C1 segment of cervical spinal cord (tissue), 14 donors: Measurements from ENCODE around the gene ALPG.
"Not testable (repeated sequence)": the region's sequence is repeated elsewhere in the genome, so short reads cannot be mapped to it uniquely, and the experiment has no call there.

ENCODE experiments used
- DNase-seq, 14 donors: peaks; one replicate each; lab custom pipeline; 2025; lab: John Stamatoyannopoulos, UW

Gene ALPG

DNA sequence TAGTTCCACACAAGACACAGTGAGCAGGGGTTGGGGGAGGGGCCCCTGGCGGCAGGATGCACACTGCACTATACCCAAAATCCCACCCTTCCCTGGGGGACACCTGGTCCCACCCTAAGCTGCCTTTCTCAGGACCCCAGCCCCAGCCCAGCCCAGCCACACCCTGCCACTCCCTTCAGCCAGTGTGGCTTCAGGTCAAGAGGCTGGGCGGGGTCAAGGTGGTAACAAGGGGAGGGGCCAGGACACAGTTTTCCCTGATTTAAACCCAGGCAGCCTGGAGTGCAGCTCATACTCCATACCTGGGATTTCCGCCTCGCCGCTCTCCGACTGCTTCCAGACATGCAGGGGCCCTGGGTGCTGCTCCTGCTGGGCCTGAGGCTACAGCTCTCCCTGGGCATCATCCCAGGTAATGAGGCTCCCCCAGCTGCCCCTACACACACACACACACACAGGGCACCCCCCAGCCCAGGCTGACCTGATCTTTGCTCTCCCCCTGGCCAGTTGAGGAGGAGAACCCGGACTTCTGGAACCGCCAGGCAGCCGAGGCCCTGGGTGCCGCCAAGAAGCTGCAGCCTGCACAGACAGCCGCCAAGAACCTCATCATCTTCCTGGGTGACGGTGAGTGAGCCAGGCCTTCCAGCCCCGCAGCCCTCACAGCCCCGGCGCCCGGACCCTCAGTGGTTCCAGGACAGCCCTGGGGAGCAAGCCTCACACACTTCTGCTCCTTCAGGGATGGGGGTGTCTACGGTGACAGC is at the start of gene ALPG:
Gene ALPG, plus strand, starts transcription at position 289 of the 755 bp plus-strand sequence. Its CDS starts 51 bp downstream, at position 340.
- no peak for DNase-seq

DNA sequence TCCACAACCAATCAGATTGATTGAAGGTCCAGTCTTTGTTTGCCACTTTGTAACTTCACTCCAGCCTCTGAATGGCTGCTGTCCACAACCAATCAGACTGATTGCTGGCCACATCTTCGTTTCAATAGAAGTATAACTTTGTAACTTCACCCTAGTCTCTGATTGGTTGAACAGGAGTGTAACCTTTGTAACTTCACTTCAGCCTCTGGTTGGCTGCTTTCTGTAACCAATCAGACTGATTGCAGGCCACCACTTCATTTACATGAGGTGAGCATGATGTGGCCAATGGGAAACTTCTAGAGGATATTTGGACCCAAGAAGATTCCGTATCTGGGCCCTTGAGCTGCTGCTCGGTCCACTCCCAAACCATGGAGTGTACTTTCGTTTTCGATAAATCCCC is 45.0 kb upstream of the ALPG start:
- DNase-seq, result no peak

DNA sequence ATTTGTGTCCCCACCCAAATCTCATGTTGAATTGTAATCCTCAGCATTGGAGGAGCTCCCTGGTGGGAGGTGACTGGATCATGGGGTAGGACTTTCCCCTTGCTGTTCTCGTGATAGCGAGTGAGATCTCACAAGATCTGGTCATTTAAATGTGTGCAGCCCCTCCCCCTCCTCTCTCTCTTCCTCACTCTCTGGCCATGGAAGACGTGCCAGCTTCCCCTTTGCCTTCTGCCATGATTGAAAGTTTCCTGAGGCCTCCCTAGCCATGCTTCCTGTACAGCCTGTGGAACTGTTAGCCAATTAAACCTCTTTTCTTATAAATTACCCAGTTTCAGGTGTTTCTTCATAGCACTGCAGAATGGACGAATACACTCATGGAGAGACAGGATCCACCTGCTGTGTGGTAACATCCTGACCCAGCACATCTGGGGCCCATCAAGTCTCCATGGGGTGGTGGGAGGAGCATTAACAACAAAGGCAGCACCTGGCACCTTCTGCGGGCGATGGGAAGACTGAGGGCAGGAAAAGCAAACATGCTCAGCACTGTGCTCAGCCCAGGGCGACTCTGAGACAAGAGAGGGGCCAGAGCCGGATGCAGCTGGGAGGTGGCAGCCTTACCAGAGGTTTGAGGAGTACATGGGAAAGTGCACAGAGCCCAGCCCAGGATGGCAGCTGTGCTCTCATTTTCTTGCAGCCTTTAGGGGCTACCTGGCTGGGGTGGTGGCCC is 44.3 kb upstream of the ALPG start:
- no peak for DNase-seq

DNA sequence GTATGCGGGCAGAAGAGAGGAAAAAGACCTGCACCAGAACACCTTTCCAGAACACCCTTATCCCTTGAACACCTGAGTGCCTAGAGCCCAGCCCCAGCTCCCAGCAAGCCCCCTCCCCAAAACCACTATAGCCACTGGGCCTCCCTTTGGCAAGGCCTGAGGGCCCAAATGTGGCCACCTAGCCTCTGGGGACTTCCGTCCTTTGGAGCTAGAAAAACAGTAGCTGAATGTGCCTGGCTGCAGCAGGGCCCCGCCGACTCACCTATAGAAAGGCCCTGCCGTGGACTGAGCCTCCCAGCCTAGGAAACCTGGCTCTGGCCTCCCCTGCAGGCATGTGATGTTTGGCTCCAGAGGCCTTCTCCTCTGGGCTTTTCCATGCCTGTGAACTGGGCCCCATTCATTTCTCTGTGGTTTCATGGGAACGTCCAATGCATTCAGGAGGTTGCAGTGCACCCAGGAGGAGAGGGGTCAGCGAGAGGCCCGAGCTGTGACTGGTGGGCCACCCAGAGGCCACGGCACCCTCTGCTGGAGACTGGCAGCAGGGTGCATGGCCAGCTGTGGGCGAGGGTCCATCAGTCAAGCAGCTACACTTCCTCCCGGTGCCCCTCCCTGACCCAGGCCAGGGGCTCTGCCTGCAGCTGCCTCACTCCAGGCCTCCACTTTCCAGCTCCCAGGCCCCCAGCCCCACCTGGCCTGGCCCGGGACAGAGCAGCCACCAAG is 43.4 kb upstream of the ALPG start:
- DNase-seq, result not testable (repeated sequence)

DNA sequence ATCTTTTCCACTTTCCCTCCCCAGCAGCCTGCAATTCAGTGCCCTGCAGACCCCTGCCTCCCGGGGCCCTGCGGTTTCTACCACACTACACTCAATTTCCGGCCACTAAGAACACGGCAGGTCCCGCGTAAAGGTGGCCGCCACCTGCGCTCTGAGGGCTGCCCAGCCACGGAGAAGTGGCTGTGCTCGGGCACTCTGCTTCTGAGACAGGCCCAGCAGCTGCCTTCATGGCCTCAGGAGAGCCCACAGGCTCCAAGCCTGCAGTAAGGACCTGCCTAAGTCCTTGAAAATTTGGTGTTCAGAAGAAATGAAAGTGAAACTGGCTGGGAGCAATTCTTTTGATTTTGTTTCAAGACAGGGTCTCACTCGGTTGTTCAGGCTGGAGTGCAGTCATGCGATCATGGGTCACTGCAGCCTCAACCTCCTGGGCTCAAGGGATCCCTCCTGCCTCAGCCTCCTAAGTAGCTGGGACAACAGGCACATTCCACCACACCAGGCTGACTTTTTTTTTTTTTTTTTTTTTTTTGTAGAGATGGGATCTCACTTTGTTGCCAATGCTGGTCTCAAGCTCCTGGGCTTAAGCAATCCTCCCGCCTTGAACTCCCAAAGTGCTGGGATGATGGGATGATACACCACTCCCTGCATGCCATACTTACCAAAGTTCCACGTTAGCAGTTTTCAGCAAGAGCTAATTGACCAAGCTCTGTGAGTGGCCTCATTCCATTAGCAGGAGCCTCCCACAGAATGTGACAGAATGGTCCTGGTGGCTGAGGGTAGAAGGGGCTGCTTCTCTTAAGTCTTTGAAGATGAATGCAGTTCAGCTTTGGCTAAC is 42.6 kb upstream of the ALPG start:
- DNase-seq, result no peak

DNA sequence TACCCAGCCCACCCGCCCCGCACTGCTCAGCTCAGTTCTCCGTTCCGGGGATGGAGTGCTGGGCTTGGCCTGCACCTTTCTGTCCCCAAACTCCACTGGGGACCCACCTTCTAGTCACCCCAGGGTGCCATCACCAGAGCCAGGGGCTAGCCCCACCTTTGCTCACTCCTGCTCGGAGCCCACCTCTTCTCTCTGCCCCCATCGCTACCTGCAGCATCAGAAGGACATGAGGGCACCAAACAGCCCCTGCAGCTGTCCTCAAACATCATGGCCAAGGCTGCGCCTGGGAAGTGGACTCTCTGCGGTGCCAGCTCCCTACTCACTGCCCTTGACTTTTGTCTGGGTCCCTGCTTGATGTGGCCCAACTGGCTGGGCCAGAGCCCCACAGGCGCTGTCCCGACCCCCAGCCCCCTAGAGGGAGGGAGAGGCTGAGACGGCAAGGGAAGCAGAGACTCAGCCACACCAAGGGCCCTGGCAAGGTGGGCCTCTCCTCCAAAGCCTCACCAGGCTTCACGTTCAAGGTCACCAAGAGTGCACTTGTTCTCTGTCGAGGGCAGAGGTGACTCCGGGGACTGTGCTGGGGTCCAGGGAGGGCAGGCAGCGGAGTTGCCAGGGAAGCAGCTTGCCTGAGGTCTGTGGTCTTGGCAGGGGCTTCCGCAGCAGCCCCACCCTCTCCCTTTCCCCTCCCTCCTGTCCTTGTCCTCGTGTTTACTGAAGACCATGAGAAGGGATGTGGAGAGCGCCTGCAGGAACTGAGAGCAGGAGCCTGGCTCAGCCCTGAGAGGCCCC is 41.6 kb upstream of the ALPG start:
- DNase-seq, result not testable (repeated sequence)

DNA sequence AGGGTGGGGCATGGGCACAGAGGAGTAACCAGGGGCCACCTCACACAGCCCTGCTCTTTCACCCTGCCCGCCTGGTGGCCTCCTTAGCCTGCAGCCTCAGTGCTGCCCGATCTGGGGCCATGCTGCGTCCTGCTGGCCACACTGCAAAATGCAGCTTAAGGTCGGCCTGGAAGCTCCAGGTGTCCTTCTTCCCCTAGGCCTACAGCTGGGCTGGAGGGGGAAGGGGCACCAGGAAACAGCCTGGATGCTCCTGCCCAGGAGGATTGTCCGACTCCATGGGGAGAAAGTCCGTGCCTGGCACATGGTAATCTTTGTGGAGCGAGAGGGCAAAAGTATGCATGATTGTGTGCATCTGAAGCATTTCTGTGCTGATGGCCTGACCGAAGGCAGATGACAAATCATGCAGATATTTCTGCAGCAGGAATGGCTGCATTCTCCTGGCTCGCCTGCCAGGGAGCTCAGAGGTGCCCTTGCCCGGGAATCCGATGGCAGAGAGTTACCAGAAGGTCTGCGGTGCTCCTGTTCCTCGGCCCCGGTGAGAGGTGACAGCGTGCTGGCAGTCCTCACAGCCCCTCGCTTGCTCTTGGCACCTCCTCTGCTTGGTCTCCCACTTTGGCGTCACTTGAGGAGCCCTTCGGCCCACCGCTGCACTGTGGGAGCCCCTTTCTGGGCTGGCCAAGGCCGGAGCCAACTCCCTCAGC is 40.9 kb upstream of the ALPG start:
- DNase-seq, result no peak

DNA sequence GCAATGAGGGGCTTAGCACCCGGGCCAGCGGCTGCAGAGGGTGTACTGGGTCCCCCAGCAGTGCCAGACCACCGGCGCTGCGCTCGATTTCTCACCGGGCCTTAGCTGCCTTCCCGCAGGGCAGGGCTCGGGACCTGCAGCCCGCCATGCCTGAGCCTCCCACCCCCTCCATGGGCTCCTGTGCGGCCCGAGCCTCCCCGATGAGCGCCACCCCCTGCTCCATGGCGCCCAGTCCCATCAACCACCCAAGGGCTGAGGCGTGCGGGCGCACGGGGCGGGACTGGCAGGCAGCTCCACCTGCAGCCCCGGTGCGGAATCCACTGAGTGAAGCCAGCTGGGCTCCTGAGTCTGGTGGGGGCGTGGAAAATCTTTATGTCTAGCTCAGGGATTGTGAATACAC is 40.2 kb upstream of the ALPG start:
- DNase-seq, result not testable (repeated sequence)

DNA sequence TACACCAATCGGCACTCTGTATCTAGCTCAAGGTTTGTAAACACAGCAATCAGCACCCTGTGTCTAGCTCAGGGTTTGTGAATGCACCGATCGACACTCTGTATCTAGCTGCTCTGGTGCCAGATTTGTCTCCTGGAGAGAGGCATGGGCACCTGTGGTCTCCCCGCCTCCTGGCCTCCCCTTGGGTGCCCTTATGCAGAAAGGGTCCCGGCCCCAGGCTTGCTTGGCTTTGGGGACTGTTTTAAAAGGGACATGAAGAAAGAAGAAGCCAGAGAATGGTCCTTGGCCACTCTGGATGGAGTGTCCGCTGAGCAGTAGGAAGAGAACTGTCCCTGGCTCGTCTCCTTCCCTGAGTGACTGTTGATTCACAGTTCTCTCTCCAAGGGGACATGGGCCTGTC is 39.6 kb upstream of the ALPG start:
- DNase-seq, result no peak

DNA sequence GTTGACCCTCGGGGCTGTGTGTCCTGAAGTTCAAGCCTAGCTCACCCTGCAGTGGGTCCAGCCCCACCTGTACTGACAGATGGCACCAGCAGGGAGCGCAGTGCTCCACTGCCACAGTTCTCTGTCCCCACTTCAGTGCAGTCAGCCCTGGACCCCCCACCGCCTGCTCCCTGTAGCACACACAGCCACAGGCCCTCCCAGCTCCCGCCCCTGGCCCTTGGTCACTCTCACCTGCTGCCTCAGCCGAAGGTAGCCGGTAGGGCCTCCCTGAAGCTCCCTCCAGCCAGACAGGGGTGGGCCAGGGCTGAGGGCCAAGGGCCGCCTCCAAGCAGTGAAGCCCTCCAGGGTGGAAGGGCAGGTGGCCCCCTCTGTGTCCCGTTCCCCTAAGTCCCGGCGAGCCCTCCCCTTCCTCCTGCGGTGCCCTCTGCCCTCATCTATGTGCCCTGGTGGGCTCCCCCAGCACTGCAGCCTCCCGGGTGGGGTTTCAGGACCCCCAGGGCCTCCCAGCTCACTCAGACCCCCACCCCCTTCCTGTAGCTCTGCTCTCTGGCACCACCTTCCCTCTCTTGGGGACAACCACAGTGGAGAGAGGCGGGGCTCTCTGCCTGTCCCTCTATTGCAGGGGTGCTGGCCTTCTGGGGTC is 38.9 kb upstream of the ALPG start:
- DNase-seq, result no peak

DNA sequence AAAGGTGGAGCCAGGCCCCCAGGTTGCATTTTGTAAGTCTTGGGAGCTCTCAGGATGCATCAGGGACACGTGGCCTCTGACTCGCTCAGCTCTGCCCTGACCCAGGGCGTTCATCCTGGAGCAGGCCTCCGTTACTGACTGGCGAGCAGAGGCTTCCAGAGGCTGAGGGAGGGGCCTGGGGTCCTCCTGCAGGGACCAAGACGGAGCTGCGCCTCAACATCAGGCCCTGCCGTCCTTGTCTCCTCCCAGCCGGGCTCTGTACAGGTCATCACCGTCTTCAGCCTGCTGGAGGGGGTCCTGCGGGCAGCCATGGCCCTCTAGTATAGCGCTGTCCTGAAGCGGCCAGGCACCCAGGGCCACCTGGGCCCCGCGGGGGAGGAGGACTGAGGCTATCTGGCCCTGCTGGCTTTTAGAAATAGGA is 38.3 kb upstream of the ALPG start:
- DNase-seq, result no peak

DNA sequence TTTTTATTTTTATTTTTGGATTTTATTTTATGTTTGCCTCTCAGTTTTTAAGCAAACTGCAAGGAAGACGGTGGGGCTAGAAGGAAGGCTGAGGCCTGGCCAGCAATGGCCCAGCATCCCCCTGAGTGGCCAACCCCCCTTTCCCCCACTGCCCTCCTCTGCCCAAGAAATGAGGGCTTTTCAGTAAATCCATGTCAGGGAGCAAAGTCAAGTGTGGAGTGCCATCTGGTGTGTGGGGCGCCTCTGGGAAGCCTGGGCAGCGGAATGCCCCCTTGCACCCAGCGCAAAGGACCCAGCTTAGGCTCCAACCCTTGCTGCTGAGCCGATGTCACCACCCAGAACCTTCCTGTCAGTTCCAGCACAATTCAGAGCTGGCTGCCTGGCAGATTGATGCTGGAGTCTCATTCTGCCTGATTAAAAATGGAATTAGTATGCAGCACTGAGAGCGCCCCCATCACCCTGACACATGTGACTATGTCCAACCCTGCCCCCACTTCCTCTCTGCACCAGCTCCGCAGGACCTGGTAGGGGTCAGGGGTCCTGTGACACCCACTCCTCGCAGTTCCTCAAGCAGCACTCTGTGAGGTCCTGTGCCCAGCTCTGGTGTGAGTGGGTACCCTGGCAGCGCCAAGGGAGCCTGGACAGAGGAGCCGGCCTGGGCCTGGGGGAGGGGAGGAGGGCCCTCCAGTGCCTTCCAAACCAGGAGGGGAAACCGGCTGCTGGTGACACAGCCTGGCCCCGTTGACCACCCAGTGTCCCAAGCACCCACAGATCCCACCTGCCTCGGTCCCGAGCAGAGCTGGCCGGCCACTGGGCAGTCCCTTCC is 37.3 kb upstream of the ALPG start:
- no peak for DNase-seq

DNA sequence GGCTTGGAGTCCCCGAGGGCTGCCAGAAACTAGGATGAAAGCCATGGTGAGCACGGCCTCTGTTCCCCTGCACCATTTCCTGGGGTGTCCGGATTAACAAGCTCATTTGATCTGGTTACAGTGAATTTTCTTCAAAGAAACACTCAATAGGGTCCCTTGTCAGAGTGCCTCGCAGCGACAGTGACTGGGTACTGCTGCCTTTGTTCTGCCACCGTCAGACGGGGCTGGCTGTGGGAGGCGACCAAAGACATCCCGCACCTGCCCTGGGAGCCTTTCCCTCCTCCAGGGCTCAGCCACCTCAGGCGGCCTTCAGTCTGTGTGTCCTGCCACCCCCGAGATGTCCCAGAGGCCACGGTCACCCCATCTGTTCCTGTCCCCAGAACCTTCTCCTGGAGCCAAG is 36.6 kb upstream of the ALPG start:
- not testable (repeated sequence) for DNase-seq

DNA sequence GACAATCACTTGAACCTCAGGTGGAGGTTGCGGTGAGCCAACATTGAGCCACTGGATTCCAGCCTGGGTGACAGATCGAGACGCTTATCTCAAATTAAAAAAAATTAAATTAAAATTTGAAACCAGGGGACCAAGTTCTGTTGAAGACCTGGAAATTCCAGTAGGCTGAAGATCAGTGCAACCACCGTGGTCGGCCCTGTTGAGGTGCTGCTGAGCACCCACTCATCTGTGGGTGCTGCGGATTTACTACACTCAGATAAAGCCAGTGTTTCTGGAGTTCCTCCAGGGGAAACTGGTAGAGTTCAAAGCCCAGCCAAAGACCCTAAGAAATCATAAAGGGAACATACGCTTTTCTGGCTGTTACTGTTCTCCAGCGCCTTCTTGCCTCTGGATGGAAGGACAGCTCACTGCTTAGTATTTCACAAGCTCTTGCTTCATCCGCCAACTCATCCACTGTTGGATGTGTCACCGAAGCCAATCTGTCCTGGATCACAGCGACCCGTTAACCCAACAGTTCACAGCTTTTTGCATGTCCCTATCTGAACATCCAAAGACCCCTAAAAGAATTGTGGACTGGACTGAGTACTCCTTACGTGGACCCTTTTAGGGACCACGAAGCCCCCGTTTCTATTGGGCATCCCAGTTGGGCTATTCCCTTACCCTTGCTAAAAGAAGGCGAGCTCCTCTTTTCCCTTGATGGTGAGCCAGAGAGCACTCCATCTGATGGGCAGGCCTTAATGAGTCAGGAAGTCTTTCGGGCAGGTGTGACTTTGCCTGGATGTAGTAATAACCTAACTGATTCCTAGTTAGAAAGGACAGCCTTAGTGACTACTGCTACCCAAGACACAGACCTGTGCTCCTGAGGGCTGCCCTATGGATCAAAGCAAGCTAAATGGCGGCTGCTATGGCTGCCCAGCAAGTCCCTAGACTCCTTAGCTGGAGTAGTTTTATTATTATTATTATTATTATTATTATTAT is 34.1 kb upstream of the ALPG start:
- DNase-seq, result no peak

DNA sequence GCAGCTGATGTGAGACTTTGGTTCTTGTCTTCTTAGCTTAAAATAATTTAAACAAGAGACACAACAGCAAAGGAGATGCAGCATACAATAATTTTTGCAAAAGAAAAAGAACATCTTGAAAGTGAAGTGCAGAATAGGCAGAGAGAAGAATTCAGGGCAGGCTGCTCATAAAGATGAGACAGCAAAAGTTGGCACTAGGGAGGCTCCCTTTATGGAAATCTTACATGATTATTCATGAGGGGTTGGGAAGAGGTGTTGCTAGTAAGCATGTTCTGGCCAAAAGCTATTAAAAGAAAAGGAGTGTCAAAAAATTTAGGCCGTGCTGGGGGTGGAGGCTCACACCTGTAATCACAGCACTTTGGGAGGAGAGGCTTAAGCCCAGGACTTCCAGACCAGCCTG is 32.3 kb upstream of the ALPG start:
- DNase-seq, result no peak

DNA sequence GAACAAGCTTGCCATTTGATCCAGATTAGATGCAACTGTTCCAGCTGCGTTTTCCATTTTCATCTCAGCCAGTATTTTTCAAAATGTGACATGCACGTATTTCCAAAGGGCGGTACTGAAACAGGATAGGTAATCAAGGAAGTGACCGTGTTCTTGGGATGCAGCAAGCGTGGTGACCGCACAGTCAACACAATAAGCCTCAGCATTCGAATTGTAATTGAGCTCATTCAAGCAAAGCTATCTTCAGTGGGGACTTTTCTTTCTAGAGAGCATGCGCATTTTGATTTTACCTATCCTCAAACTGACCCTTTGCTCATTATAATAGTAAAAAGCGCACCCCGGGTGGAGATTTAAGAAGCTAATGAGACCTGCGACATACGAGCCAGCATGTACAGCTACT is 31.5 kb upstream of the ALPG start:
- no peak for DNase-seq

DNA sequence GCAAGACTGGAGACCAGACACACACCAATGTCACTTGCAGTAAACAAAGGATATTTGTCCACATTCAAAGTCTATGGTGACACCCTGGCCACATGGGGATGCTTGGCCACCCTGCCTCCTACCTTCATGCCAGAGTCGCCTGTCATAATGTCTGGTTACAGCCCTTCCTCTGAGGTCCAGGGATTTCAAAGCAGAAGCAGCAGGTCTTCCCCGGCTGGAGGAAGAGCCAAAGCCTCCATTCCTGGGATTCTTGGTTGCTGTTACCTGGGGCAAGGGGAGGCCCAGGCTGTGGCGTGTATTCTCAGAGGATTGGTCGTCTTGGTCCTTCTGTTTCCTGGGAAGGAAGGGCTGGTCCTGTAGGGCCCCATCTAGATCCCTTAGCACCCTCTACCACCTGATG is 30.4 kb upstream of the ALPG start:
- no peak for DNase-seq

DNA sequence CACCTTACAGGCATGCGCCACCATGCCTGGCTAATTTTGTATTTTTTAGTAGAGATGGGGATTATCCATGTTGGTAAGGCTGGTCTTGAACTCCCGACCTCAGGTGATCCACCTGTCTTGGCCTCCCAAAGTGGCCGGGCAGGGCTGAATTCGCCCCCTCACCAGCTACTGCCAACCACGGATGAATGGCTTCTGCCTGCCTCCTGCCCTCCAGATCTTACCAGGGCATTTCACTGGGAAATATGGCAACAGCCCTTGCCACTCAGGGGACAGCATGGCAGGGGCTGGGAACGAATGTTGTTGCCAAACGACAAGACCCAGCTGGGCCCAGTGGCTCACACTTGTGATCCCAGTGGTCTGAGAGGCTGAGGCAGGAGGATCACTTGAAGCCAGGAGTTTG is 29.9 kb upstream of the ALPG start:
- DNase-seq, result no peak
